Middle frontal gyrus (tissue), 1 donor: ENCODE measurements around the gene PCNX1.
"Not testable (repeated sequence)": the region's sequence is repeated elsewhere in the genome, so short reads cannot be mapped to it uniquely, and the experiment has no call there.

Source experiments
- DNase-seq: peaks from one replicate; pipeline ENCODE4 v3.0.0-alpha.2; 2015; ENCODE audit warnings: low spot score; ENCODE audit errors: extremely low spot score

The PCNX1 gene

GRCh38 chr14:70915415-70915814 is 8.2 kb downstream of the PCNX1 start:
- DNase-seq: no peak

GRCh38 chr14:70916300-70916699 is 9.0 kb downstream of the PCNX1 start:
- no peak for DNase-seq

GRCh38 chr14:70916799-70917198 is 9.5 kb downstream of the PCNX1 start:
- DNase-seq: no peak

DNA sequence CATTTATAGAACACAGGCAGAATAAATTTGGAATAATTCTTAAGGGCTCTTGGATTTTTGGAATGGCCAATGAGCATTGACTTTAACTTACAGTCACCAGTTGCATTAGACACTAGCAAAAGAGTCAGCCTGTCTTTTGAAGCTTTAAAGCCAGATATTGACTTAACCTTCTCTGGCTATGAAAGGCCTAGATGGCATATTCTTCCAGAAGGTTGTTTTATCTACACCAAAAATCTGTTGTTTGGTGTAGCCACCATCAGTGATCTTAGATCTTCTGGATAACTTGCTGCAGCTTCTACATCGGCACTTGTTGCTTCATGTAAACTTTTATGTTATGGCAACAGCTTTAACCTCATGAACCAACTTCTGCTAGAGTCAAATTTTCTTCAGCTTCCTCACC is 10.4 kb downstream of the PCNX1 start:
- DNase-seq: no peak

- DNase-seq: no peak
Measured at GRCh38 chr14:70919774-70920173, 12.5 kb downstream of the PCNX1 start.

GRCh38 chr14:70920608-70921007 is 13.3 kb downstream of the PCNX1 start:
- DNase-seq: no peak

DNA sequence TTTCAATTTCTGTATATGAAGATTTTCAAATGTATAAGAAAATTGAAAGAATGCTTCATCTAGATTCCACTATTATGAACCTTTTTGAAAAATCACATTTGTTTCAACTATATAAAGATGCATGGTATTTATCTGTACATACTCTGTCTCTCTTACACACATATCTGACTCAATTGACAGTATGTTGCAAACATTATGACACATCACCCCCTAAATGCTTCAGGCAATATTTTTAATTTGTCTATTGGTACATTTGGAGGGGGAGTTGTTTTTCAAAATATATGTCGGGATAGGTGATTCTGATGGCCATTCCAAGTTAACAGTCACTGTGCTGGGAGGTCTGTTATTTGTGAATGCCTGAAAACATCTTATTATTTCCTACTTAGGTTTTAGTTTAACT is 14.4 kb downstream of the PCNX1 start:
- no peak for DNase-seq

GRCh38 chr14:70924521-70924920 is 17.3 kb downstream of the PCNX1 start:
- DNase-seq: no peak

GRCh38 chr14:70926235-70926830 is 19.1 kb downstream of the PCNX1 start:
- no peak for DNase-seq

- no peak for DNase-seq
Measured at GRCh38 chr14:70931008-70931407, 23.7 kb downstream of the PCNX1 start.

DNA sequence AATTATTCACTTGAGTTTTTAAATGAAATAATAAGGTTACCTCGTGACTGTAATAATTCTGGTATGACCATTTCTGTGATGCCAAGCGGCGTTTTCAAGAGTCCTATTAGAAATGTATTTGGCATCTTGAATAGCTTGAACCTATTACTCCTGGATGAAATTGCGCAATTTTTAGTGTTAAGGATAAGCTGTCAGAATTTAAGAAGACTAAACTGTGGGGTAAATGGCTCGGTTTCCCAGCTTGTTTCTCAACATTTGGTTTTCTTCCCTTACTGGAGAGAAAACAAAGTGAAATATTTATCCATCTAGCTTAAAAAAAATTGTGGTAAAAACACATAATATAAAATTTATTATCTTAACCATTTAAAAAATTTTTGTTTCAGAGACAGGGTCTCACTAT is 26.8 kb downstream of the PCNX1 start:
- no peak for DNase-seq

GRCh38 chr14:70934502-70935134 is 27.4 kb downstream of the PCNX1 start:
- no peak for DNase-seq

GRCh38 chr14:70935135-70935534 is 27.9 kb downstream of the PCNX1 start:
- DNase-seq: no peak

DNA sequence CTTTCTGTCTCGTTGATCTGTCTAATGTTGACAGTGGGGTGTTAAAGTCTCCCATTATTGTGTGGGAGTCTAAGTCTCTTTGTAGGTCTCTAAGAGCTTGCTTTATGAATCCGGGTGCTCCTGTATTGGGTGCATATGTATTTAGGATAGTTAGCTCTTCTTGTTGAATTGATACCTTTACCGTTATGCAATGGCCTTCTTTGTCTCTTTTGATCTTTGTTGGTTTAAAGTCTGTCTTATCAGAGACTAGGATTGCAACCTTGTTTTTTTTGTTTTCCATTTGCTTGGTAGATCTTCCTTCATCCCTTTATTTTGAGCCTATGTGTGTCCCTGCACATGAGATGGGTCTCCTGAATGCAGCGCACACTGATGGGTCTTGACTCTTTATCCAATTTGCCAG is 32.4 kb downstream of the PCNX1 start:
- not testable (repeated sequence) for DNase-seq

- not testable (repeated sequence) for DNase-seq
Measured at GRCh38 chr14:70941637-70942341, 34.5 kb downstream of the PCNX1 start.

GRCh38 chr14:70942342-70942706 is 35.1 kb downstream of the PCNX1 start:
- DNase-seq: no peak

DNA sequence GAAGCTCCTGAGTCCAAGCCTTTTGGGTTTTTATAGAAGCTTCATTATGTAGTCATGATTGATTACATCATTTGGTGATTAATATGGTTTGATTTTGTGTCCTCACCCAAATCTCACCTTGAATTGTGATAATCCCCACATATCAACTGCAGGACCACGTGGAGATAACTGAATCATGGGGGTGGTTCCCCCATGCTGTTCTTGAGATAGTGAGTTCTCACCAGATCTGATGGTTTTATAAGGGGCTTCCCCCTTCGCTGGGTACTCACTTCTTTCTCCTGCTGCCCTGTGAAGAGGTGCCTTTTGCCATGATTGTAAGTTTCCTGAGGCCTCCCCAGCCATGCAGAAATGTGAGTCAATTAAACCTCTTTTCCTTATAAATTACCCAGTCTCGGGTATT is 35.5 kb downstream of the PCNX1 start:
- not testable (repeated sequence) for DNase-seq

DNA sequence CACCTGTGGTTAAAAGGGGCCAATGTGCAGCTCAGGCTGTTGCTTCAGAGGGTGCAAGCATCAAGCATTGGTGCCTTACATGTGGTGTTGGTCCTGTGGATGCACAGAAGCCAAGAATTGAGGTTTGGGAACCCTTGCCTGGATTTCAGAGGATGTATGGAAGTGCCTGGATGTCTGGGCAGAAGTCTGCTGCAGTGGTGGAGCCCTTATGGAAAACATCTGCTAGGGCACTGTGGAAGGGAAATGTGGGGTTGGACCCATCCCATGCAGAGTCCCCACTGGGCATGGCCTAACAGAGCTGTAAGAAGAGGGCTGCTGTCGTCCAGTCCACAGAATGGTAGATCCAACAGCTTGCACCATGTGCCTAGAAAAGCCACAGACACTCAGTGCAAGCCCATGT is 36.6 kb downstream of the PCNX1 start:
- DNase-seq: no peak

- no peak for DNase-seq
Measured at GRCh38 chr14:70947739-70948138, 40.5 kb downstream of the PCNX1 start.

DNA sequence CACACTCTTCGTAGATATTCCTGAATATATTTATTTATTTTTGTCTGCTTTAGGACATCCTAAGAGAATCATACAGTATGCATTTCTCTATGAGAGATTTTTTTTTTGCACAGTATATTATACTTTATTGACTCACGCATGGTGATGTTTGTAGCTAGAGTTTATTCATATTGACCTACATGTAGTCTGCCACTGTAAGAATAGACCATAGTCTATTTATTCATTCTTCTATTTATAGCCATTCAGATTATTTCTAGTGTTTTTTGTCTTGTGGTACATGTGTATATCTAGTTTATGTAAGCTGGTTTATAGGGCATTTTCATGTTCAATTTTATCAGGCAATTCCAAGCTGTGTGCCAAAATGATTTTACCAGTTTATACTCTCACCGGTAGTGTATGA is 45.2 kb downstream of the PCNX1 start:
- DNase-seq: no peak

DNA sequence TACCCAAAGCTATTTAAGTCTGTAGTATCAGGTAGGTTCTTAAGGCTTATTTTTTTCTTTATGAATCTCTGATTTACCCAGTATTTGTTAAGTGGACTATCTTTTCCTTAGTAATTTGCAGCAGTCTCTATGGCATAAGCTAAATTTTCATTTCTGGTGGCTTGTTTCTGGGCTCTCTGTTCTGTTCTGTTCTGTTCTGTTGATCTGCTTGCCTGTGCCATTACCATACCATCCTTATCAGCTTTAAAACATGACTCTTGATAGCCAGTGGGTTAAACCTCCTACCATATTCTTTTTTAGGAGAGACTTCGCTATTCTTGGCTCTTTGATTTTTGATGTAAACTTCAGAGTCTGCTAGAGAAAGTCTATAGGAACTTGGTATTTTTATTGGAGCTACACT is 46.8 kb downstream of the PCNX1 start:
- no peak for DNase-seq

GRCh38 chr14:70955543-70956480 is 48.6 kb downstream of the PCNX1 start:
- no peak for DNase-seq
